Effector CD4-positive, alpha-beta T cell (primary cell): ENCODE measurements around the gene PNRC2.
A peak's percentile ranks its signal among the peaks of the same experiment; 100 is the strongest.
"Not testable (repeated sequence)": the region's sequence is repeated elsewhere in the genome, so short reads cannot be mapped to it uniquely, and the experiment has no call there.

Experiments
- DNase-seq: peaks from one replicate; pipeline ENCODE4 v3.0.0-alpha.2; 2020

The PNRC2 gene

GRCh38 chr1:23953020-23953419 lies 6.6 kb upstream of the PNRC2 start:
- no peak for DNase-seq

GRCh38 chr1:23957096-23957495 lies 2.5 kb upstream of the PNRC2 start:
- no peak for DNase-seq

- DNase-seq: not testable (repeated sequence)
These were observed 1.4 kb upstream of the PNRC2 start for GRCh38 chr1:23958040-23958809.

DNA sequence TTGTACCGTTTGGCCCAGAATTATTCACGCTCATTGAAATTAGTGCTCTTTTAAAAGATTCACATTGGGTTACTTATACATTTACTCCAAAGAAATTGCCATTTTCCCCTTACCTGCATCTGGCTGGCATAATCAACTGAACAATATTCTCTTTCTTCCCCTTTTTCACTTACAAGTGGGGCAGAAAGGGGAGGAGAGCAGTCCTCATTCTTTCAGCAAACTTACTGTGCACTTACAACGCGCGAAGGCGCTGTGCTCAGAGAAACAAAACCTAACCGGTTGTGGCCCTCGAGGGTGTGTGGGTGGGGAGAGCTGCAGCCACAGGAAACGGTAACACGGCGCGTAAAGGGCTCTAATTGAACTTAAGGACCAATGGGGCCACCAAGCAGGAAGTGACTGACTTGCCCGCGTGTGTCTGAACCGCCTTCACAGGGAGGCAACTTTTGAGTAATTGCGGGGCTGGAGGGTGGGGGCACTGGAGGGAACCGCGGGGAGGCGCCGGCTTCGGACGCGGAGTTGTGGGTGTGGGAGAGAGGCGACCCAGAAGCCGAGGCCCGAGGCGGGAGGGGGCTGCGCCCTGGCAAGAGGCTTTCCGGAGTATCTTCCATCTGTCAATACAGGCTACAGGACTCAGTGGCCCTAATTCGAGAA lies 693 bp upstream of the PNRC2 start:
- DNase-seq: peak; percentile 87

DNA sequence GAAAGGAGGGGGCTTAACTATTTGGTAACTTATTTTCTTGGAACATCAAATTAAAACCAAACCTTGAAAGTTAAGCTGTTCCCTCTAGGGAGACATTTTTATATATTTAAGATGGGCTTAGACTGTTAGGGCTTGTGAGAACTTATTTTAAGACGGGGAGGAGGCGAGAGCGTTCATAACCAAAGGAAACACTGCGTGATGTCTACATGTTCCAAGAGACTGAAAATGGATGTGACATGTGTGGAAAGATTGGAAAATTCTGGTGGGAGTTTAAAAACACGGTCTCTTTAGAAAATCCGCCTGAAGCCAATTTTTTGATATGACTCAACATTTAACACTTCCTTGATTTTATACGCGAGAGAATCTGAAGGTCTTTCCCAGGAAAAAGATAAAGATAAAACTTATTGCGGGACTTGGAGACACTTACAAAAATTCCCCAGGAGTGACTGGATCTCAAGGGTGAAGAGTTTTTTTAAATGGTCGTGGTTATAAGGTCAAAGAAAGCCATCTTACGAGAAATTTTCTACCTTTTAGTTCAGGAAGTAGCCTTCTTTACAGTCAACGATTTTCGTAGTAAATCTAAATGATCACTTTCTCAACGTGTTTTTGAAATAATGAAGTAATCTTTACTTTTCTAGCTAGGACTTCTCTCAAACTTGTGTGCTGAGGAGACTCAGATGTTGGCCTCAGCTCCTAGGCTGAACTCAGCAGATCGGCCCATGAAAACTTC lies 828 bp downstream of the PNRC2 start:
- no peak for DNase-seq

DNA sequence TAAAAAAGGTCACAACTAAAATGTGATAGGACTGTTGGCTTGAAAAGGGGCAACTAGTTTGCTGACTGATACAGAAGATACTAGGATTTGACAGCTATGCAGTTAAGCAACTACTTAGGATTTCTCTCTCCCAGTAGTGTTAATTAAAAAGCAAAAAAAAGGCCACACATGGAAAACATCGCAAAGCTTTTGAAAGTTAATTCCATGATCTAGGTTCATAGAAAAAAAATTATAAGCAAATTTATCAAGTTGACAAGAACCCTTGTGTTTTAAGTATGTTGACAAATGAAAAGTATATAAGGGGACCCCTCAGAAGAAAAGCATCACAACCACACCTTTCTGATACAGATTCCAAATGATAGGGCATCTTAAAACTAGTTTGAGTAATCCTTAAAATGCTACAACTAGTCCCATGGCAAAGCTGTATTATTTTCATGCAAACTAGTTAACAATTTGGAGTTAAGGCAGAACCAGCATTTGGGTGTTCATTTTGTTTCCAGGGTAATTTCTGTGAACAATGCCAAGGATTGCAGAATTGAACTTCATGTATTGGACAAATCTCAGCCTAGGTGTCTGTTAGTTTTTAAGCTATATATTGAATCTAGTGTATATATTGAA lies 4.1 kb downstream of the PNRC2 start:
- no peak for DNase-seq

GRCh38 chr1:23964235-23964668 lies 4.6 kb downstream of the PNRC2 start:
- no peak for DNase-seq

DNA sequence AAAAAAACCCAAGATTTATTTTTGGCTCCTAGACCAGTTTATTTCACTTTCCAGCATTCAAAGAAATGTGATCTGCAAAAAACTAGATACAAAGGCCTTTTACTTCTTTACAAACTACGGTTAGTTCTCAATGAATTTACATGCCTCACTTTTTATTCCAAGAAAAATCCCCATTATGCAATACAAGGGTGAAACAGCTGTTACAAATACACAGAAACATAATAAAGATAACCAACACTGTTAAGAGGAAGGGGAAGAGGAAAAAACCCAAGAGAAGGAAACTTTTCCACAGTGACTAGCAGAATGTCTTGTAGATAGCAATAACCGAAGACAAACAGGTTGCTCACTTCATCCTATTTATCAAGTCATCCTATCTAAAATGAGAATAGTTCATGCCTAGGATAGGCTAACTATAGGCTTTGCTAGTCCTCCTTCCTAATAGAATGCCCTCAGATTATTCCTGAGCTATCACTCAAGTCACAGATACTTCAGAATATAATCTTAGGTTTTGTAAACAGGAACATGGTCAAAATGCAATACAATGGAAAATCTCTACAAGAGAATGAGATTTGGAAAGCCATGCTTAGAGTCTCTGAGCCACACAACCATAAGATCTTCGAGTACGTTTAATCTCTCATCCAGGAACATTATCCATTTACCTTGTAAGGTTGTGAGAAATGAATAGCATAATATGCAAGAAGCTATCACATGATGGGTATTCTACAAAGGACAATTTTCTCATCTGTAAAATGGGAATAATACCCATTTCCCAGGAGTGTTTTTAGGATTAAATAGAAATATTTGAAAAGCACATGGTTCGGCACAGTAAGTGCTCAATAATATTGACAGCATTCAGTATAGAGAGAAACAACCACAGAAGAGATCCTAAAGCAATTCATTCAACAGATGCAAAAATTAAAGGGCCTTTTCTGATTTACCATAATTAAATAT lies 5.4 kb downstream of the PNRC2 start:
- no peak for DNase-seq

- no peak for DNase-seq
These were observed 7.4 kb downstream of the PNRC2 start for GRCh38 chr1:23966973-23967493.

DNA sequence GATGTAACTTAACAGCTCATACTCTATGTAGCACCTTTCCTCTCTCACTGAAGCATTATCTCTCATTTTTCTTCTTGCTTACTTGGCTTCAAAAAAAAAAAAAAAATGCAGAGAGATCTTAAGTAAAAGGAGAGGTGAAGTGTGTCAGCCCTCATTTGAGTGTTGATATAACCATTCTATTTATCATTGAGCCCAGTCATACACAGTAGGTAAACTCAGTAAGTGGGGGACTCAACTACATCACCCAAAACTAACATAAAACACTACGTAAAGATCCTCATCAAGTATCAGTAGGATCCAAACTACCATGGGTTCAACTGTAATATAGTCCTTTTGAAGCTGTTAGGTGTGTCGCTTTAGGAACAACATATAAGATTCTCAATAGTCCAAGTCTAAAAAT lies 8.2 kb downstream of the PNRC2 start:
- no peak for DNase-seq

DNA sequence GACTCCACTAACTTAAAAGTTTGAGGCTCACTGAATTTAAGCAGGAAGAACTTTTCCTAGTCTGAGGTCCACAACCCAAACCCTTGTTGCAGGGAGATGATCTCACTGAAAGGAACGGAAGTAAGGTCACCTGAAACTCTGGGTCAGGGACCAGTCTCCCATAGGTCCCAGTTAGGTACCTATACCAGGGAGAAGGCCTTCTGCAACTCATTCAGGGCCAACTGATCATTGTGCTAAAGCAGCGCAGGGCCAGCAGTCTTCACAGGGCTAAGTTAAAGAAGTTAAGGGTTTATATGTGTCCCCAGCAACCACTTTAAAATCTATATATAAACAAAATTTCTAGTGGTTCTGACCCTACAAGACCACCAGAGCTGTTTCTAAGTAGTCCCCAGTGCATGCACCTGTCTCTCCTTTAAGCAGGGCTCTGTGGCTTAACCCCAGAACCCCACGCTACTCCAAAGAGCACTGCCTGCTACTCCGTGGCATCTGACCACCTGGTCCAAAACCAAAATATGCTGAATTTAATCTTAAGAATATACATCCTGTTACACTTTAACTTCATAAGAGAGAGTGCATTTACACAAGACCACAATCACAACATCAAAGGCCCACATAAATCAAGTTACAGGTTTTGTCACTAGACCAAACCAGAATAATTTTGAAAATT lies 17.7 kb downstream of the PNRC2 start:
- DNase-seq: no peak

- DNase-seq: no peak
These were observed 18.2 kb downstream of the PNRC2 start for GRCh38 chr1:23977854-23978191.

GRCh38 chr1:23978805-23979204 lies 19.2 kb downstream of the PNRC2 start:
- DNase-seq: no peak

DNA sequence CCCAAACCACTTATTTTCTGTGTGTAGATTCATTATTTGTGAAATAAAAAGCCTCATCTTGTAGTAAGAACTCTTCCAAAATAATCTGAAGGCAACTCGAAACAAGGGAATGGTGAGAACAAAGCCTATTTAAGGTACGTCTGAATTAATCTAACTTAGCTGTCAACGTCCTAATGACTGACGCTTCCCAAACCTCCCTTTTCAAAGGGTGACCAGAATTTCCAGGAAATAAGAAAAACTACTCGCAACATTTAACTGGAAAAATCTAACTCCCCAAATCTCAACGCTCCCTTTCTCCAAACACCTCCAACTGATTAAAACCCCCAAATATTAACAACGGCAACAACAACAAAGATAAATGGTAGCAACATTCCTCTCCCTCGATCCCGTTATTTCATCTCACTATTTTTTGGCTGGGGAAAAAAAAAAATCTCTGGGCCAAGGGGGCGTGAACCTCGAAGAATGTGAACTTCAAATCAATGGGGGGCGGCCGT lies 19.8 kb downstream of the PNRC2 start:
- DNase-seq: no peak

DNA sequence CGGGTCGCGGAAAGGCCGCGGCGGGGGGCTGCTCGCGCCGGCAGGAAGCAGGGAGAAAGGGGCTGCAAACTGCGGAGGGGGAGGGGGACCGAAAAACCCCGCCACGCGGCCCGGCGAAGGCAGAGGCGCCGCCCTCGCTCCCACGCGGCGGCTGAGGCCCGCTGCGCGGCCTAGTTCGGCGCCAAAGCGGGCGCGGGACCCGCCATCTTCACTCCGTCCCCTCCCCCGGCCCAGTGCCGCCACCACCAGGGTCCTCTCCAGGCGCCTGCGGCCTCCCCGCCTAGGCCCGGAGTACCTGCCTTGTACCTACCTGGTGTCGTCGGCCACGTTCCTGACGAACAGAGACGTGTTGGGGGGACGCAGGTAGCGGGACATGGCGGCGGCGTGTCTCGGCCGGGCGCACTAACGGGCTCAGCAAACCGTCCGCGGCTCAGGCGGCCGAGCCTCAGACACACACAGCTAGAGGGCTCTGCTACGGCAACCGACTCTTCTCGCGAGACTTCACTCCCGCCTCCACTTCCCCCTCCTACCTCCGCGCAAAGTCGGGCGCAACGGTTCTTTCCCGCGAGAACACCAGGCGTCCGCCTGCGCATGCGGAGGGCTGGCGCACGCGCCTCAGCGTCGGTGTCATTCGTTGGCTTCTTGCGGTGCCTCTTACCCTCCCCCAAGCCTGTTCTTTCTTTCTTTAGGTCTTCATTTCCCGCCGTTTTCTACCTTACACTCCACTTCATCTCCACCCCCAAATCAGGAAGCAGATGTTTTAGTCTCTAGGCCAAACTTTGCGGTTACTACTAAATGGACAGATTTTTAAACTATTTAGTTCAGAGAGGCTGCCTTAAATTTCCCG lies 20.5 kb downstream of the PNRC2 start, which contains the start of gene SRSF10:
TSS of gene SRSF10 (minus strand) at position 447 of the 847 bp plus-strand sequence. CDS start at position 375, 72 bp downstream.
- DNase-seq: peak; percentile 96

- no peak for DNase-seq
These were observed 21.1 kb downstream of the PNRC2 start for GRCh38 chr1:23980728-23981070.

DNA sequence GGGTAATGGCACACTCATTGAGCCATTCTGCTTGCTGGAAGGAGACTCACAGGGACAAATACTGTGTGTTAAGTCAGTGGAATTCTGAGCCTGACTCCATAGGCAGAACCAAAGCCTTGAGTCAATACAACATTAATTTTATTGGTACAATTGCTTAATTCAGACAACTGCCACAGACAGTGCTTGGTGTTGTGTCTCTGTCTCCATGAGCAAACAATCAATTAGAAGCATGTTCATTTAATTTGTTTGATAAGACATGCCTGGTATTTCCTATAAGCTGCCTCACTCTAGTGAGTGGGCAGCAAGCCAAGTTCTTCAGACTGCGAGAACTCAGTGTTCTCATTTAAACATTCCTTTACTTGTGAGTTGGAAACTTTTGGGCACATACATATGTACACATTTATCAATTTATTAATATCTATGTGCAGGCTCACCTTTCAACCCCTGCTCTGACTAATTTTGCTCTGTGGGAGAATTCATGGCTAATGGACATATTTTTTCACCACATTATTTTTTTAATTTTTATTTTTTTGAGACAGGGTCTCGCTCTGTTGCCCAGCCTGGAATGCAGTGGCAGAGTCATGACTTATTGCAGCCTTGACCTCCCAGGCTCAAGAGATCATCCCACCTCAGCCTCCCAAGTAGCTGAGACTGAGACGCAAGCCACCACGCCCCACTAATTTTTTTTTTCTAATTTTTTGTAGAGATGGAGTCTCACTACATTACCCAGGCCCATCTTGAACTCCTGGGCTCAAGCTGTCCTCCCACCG lies 25.0 kb downstream of the PNRC2 start:
- DNase-seq: no peak

DNA sequence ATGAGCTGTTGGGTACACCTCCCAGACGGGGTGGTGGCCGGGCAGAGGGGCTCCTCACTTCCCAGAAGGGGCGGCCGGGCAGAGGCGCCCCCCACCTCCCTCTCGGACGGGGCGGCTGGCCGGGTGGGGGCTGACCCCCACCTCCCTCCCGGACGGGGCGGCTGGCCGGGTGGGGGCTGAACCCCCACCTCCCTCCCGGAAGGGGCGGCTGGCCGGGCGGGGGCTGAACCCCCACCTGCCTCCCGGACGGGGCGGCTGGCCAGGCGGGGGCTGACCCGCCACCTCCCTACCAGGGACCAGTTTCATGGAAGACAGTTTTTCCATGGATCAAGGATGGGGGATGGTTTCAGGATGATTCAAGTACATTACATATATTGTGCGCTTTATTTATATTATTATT lies 27.4 kb downstream of the PNRC2 start:
- DNase-seq: not testable (repeated sequence)

DNA sequence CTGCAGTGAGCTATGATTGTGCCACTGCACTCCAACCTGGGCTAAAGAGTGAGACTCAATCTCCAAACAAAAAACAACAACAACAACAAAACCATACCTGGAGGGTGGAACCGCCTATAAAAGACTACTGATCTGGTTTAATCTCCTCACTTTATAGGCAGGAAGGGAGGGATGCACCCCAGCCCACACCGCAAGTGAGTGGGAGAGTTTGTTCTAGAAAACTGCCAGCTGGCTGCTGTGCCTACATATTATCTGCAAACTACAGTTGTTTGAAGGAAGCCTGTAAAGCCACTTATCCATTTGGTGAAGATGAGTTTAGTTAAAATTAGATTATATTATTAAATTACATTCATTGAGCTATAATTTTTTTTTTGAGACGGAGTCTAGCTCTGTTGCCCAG lies 29.6 kb downstream of the PNRC2 start:
- no peak for DNase-seq
